OCI-LY3 (cell line): ENCODE measurements around the gene XRCC6.

ENCODE experiments used
- CTCF ChIP-seq: fragments of 200-600, 300-600 bp; sonication (generic); IDR thresholded peaks from 2 replicates; pipeline ENCODE4 v1.5.1; 2014; ENCODE audit warnings: antibody characterized with exemption, low read length, low read depth
- EZH2phosphoT487 ChIP-seq: fragments of 200-600 bp; shearing (Covaris generic); IDR thresholded peaks from 2 replicates; pipeline ENCODE4 v1.6.1; 2018; ENCODE audit warnings: antibody characterized with exemption, mixed run types, low read depth

GRCh38 chr22:41589391-41590241, 31.5 kb upstream of the XRCC6 start, which contains the start of gene PMM1:
- TF ChIP-seq CTCF (no peak), EZH2phosphoT487 (no peak)
